NT2/D1 (cell line): ENCODE measurements around the gene TMSB10.

ENCODE experiments used
- SUZ12 ChIP-seq: IDR thresholded peaks from 2 replicates; pipeline ENCODE4 v1.6.1; 2011; ENCODE audit not compliant: insufficient read length, insufficient read depth; ENCODE audit errors: extremely low read depth
- YY1 ChIP-seq: IDR thresholded peaks from 2 replicates; pipeline ENCODE4 v1.6.1; 2011; ENCODE audit not compliant: insufficient read length, insufficient read depth
- ZNF274 ChIP-seq: IDR thresholded peaks from 2 replicates; pipeline ENCODE4 v1.6.1; 2011; ENCODE audit warnings: mild to moderate bottlenecking, low read depth, low read length

DNA sequence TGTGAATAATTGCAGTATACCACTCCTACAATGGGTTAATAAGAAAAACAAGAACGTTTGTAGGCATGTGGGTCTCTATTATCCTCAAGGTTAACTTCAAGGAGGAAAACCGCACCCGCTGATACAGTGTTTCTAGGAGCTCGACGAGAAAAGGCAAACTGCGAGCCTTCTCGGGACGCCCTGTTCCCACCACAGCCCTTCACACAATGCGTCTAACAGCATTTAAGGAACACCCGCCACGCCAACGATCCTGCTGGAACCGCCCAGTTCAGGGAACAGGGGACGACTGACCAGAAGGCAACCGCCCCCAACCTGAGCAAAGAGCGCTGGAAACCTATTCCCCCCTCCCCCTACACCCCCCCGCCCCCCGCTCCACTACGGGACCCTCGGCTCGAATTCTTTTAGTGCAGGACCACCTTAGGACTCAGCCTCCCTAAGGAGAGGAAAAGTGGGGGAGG, 710 bp upstream of the TMSB10 start:
- no peak for TF ChIP-seq ZNF274
- no peak for TF ChIP-seq YY1
- TF ChIP-seq SUZ12, result no peak
